HG03439 (cell line): Measurements from ENCODE around the gene POTEF.
"Not testable (repeated sequence)": the region's sequence is repeated elsewhere in the genome, so short reads cannot be mapped to it uniquely, and the experiment has no call there.

Experiments used
- ATAC-seq: cut with Tn5 transposase; IDR thresholded peaks from one replicate; pipeline ENCODE4 v1.9.1; 2021; ENCODE audit warnings: mild to moderate bottlenecking, moderate library complexity; ENCODE audit not compliant: unreplicated experiment

The POTEF gene

DNA sequence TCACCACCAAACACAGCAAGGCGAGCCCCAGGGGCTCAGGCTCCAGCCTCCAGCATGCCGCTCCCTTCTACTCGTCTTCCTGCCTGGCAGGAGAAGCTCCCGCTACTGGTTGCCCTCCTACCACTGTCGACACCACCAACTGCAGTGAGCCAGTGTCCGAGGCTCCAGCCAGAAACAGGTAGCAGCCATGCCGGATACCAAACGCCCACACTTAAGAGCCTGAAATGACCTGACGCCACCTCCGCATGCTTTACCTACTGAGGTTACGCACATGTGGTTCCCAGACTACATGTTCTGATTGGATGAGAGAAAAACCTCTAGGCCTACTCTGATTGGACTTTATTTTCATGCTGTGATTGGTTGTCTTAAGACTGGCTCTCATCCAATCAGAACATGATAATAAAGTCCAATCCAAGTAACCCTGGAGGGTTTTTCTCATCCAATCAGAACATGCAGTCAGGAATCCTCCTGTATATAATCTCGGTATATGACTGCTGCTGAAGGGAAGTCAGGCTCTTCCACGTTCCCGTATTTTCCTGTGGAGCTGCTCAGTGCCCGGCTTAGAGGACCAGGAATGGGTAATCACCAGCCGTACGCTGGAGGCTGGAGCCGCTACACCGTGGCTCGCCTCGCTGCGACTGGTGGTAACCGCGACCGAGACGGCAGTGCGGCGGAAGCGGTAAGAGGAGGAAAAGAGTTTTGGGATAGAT, at the start of gene POTEF:
Gene POTEF (minus strand): TSS at position 103 of the 710 bp plus-strand sequence. CDS start 8,707 bp downstream, outside the sequence.
- not testable (repeated sequence) for ATAC-seq

DNA sequence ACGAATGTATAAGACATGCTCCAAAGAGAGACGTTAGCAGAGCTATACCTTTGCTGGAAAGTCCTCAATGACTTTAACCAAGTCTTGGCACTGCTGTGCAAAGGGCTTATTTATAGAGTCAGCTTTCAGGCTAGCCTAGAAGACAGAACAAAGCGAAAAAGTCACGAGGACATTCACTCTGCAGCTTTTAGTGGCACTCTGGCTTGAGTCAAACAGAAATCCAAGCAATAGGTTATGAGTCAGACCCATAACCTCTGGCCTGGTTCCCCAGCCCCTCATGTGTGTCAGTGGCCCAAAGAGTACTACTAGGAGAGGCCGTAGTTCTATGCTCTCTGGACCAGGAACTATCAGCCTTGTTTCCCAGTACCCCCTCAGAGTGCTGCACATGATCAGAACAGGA, 45.8 kb upstream of the POTEF start:
- peak; percentile 70 for ATAC-seq

DNA sequence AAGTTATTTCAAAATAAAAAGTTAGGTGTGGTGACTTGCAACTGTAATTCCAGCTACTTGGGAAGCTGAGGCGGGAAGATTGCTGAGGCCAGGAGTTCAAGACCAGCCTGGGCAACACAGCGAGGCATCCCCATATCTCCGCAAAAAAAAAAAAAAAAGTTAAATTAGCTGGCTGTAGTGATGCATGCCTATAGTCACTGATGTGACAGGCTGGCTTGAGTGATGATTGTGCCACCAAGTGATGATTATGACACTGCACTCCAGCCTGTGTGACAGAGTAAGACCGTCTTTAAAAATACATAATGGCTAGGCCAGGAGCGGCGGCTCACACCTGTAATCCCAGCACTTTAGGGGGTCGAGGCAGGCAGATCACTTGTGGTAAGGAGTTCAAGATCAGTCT, 40.9 kb upstream of the POTEF start:
- ATAC-seq = no peak

DNA sequence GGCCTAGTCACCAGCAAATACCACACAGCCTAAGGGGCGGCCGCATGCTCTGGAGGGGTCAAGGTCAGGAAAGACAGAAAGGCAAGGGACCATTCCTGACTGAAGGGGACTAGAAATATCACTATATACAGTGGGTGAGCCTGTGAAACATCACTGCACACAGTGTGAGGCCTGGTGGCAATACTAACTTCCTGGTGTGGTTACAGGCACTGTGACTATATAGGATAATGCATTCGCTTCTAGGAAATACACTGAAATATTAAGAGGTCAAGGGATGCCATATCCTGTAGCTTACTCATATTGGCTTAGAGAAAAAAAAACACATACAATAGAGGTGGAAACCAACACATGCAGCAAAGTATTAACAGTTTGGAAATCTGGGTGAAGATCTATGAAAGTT, 40.1 kb upstream of the POTEF start:
- ATAC-seq = not testable (repeated sequence)

DNA sequence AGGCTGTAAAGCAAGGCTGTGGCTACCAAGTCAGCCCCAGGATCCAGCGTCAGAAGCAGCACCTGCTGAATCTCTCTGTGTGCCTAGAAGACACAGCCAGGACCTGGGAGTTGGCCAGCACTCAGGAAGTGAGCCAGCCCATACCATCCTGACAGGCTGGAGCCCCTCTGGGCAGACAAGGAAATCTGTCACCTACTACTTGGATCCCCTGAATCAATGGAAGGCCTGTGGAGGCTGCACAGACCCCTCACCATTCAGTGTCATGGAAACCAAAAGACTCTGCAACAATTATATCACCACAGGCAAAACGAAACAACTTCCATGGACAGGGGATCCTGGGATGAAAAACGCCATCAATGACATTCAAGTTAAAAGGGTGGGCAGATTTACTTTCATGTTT, 37.6 kb upstream of the POTEF start:
- ATAC-seq = not testable (repeated sequence)

DNA sequence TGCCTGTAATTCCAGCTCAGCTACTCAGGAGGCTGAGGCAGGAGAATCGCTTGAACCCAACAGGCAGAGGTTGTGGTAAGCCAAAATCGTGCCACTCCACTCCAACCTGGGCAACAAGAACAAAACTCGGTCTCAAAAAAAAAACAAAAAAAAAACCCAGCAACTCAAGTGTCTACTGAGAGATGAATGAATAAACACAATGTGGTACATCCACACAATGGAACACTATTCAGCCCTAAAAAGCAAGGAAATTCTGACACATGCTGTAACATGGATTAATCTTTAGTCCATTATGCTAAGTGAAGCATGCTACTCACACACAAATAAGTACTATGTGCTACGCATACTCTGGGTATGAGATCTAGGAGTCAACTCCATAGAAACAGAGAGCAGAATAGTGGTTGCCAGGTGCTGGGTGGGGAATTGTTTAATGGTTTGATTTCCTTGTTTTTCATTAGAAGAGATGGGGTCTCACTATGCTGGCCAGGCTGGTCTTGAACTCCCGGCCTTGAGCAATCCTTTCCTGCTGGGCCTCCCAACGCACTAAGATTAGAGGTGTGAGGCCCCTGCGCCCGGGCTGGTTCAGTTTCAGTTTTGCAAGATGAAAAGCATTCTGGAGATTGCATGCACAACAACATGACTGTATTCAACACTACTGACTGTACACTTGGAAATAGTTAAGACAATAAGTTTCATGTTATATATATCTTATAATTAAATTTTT, 36.4 kb upstream of the POTEF start:
- ATAC-seq = no peak

DNA sequence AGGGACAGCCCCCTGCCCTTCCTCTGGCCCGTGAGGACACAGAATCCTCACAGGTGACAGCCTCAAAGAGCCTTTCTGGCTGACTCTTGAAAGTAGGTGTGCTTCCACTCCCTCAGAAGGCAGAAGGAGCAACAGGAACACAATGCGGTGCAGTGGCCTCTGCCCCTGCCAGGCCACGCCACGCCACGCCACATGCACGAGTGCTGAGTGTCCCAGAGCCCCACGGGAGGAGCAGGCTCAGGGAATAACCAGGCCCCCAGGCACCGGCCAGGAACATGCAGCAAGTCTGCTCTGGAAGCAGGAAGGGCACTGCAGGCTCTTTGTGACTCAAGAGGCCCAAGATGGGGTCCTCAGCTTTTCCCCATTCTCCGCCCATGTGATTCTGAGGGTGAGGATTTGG, 33.9 kb upstream of the POTEF start:
- ATAC-seq = no peak

DNA sequence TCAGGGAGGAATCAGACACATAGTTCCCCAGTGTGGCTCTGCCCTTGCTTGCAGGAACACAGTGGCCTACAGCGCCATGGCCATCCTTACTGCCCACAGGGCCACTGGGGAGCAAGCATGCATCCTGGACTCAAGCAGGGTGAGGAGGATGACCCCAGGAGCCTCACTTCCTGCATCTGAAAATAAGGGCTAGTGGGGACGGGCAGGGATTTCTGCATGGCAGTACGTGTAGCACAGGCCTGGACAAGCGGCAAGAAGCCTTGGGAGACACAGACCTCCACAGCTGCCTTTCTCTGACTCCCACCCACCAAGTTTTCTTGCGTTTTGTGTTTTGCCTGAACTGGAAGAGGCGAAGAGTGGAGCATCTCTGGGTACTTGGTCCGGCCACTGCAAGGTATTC, 33.5 kb upstream of the POTEF start:
- not testable (repeated sequence) for ATAC-seq

DNA sequence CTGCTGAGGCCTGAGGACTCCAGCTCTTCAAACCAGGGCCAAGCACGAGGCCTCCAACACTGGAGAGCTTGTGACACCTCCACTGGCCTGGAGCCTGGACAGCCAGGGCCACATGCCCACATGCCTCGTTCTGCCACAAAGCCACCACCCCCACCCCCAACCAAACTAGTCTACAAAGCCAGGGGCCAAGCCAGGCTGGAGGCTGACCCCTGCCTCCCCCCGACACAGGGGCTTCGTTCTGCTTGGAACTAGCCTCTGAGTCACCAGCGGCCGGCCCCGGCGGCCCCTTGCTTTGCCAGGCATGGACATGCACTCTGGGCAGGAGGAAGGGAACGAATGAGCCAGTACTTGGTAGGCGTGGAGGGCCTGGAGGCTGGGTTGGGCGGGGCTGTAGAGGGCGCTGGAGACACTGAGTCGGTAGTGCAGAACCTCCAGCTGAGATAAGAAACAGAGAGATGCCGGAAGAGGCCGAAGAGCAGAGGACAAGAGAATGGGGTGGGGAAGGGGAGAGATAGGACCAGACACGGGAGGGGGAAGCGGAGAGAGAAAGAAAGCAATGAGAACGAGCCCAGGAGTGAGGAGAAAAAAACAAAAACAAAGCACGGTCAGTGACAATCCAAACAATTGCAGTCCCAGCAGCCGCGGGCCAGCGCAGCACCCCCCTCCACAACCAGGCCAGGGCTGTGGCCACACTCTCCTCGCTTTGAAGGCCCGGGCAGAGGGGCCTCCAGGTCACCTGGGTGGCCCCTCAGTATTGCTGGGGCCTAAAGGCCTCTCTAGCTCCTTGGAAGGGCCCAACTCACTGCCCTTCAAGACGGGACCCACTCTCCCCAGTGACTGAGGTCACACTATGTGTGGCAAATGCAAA, 32.0 kb upstream of the POTEF start:
- not testable (repeated sequence) for ATAC-seq

DNA sequence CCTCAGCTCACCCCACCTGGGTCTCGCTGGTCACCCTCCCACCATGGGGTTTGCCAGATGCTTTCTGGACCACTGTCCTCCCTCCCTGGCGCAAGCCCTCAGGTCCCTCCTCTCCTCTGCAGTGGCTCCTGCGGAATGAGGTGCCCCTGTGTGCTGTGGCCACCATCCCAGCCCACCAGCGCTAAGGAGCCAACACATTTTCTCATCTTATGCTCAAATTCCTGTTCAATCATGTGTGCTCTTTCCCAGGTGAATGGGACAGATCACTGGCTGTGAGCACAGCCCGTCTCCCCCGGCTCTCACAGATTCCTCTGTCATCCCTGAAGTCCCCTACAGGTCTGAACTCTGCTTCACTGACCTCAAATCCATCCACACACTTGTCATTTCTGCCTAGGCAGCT, 31.1 kb upstream of the POTEF start:
- no peak for ATAC-seq

DNA sequence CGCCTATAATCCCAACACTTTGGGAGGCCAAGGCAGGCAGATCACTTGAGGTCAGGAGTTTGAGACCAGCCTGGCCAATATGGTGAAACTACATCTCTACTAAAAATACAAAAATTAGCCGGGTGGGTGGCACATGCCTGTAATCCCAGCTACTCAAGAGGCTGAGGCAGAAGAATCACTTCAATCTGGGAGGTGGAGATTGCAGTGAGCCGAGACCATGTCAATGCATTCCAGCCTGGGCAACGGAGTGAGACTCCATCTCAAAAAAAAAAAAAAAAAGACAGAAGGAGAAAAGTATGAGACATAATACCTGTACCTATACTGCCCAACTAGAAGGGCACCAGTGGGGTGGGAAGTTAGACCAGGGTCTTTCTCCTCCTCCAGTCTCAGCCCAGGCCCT, 30.4 kb upstream of the POTEF start:
- ATAC-seq = not testable (repeated sequence)

DNA sequence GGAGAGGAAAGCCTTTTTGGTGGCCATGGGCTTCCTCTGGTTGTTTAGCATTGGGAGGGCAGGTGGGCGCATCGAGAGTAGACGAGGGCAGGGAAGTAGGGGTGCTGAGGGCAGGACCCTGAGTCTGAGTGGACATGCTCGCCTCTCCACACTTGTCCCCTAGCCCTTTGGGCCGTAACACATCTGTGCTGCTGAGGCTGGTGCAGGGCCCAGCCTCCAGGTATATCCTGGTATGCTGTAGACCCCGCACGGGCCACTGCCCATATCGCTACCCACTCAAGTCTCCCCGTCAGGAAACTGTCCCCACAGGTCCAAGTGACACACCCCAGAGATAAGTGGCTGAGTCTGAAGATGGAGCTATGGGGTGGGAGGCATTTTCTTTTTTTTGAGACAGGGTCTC, 29.6 kb upstream of the POTEF start:
- ATAC-seq = no peak

DNA sequence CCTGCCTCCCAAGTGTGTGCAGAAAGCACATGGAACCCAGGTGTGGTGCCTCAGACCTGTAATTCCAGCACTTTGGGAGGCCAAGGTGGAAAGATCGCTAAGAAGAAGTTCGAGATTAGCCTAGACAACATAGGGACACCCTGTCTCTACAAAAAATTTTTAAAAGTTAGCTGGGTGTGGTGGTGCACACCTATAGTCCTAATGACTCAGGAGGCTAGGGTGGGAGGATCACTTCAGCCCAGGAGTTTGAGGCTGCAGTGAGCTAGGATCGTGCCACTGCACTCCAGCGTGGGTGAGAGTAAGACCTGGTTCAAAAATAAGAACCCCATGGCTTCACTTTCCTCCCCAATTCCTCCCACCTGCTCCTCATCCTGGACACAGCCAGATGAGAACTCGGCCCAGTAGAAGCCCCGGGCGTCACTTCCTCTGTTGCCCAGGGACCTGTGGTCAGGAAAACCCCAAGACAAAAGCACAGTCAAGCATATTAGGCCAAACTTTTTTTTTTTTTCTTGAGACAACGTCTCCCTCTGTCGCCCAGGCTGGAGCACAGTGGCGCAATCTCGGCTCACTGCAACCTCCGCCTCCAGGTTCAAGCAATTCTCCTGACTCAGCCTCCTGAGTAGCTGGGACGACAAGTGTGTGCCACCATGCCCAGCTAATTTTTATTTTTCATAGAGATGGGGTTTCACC, 28.9 kb upstream of the POTEF start:
- peak; percentile 78 for ATAC-seq

DNA sequence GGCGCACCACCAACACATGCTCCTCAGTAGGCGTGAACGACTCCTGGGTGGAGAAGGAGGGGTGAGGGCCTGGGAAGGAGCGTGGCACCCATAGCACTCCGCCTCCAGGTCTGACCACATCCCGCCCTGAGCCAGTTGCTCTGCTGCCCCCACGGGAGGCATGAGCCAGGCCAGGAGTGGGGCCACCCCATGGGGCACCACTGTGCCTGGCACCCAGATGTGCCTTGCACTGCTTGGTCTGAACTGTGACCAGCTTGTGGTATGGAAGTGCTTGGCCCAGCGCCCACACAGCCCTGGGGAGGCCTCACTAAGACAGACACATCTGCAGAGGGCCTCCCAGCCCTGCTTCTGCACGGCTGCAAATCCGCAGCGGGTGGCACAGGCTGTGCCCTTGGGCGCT, 28.3 kb upstream of the POTEF start:
- ATAC-seq = peak; percentile 43

DNA sequence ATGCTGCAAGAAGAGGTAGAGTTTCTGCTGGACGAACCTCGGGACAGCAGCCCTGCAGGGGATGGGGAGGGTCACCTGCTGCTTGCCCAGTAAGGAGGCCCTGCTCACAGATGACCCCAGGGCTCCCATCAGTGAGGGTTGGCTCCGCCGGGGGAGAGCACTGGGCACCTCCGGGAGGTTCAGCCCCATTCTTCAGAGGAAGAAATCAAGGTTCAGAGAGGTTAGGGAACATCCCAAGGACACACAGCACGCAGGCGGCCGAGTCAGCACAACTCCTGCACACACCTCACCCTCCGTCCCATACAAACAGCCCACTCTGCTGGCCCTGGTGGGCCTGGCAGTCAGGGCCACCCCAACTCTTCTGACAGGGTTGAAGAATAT, 27.6 kb upstream of the POTEF start:
- no peak for ATAC-seq

DNA sequence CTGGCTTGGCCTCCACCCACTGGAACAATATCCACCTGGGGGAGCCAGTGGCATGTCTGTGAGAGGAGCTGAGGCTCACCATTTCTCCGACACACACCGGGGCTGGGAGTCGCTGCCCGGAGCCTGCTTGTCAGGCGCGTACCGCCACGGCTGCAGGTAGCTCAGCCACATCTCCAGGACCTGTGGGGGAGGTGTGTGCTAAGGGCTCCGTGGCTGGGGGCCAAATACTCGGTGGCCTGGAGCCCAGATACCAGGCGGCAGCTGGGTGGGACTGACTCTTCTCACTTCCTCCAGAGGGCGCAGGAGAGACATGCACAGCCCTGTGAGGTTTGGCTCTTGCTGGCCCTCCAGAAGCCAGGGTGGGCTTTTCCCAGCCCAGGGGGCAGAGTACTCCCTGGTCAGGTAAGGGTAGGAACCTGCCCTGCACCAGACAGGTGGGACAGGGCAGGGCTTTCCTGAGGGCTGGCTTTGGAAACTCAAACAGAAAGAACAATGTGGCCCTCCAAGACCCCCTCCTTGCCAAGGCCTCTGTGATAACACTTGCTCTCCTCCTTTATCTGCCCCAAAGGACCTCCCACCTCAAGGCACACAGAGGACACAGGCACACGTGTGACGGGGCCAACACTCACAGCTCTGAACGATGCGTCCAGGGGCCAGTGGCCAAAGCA, 27.1 kb upstream of the POTEF start:
- ATAC-seq = not testable (repeated sequence)

DNA sequence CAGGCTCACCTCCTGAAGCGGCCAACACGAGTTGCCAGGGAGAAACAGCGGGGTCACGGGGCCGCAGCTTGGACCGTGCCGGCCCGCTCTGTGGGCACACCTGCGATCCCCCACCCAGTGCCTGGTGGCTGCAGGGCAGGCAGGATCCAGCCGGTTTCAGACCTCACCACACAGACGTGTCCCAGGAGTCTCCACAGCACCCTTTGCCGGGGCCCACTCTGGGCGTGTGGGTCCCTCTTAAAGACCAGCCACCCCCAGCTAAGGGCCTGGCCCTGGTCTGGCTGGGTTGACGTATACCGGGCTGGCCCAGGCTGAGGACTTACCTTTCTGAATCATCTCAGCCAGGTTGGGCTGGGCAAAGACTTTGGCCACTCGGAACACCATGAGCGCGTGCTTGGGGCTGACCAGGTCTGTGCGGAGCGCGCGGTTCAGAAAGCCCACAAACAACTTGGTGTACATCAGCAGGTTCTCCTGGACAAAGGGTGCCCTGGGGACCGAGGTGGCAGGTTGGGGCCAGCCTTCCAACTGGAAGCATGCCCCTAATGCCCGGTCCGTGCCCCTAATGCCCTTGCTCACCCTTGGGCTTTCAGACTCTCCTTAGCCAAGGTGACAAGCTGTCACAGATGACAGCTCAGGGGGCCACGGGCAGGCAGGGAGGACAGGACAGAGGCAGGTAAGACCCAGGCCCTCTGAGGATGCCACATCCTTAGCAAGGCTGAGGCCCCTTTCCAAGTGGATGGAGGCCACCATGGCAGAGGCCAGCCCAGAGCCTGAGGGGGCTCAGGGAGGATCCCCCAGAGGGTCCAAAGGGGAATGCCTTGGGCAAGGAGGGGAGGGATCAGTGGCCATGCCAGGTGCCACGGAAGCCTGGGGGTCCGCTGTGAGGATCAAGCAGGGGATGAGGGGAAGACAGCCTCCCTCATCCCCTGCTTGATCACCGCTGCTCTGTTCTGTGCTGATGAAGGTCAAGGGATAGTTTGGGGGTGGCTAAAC, 26.0 kb upstream of the POTEF start:
- no peak for ATAC-seq

DNA sequence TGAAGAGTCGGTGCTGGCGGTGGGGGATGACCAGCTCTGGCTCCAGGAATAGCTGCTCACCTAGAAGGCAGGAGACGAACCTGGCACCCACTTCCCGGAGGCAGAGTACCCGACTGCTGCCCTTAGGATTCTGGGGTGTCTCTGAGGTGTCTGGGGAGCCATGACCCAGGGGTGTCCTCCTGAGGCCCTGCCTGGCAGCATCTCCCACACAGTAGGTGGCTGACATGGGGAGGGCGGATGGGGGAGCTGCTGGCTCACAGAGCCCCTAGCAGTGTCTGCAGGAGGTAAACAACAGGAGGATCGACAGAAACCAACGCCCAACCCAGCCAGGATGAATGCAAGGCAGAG, 25.4 kb upstream of the POTEF start:
- not testable (repeated sequence) for ATAC-seq

DNA sequence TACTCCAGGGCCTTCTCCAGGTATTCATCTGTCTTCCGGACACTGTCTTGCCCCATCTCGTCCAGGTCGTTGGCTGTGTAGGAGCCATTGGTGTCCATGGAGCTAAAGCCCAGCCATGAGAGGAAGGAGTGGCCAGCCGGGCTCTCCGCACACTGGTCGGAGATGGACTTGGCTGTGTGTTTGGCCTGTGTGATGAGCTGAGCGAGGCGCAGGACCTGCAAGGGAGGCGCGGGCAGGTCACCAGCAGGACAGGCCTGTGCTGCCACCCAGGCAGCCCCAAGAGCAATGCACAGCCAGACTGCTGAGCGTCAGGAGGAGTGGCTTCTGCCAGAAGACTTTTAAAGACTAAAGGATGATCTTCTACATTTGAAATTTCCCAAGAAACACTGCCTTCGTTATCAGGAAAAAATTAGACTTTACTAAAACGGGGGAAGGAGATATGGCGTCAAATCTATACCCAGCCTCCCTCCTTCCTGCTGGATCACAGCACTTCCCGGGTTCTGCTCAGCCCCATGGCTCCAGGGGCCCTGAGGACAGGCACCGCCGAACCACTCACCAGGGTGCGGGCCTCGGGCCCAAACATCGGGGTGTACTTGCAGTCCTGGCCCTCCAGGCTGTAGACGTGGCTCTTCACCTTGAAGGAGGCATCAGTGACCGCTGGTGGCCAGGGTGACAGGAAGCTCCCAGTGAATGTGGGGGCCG, 24.9 kb upstream of the POTEF start:
- not testable (repeated sequence) for ATAC-seq
